Caco-2 (cell line): ENCODE results near the gene CD46. TPM values are rescaled to one million over a fixed set of nuclear protein-coding genes. Genes with fewer than 3 reads are reported as not detected.

Source experiments
- BruUV-seq: library from RNA; stranded (reverse); fragments of 400-500 nt; replicated peaks from 2 replicates; lab custom pipeline; 2021; lab: Mats Ljungman, UMichigan
- CTCF ChIA-PET: fragments of 300-600 bp; sonication (Branson Sonifier 250); formaldehyde crosslinking; loops from one replicate; lab custom pipeline; 2022; ENCODE audit warnings: antibody characterized with exemption; lab: Charles Lee
- POLR2A ChIA-PET: fragments of 300-600 bp; sonication (Branson Sonifier 250); formaldehyde crosslinking; loops from one replicate; lab custom pipeline; 2022; ENCODE audit warnings: antibody characterized with exemption; lab: Charles Lee
- DNase-seq, 2 experiments: peaks; one replicate each; pipeline versions ENCODE4 v3.0.0 to v3.0.0-alpha.2; 2020 to 2022
- H3K27me3 ChIP-seq: replicated peaks from 2 replicates; pipeline ENCODE4 v1.6.0; 2011; ENCODE audit warnings: low read length; ENCODE audit not compliant: control insufficient read depth, insufficient read depth
- H3K36me3 ChIP-seq: 2 replicates; pipeline ENCODE4 v1.5.1; 2011; ENCODE audit warnings: low read length; ENCODE audit not compliant: control insufficient read depth, insufficient read depth
- H3K4me1 ChIP-seq: fragments of 250-450 bp; sonication (Bioruptor Pico); 2 replicates; pipeline ENCODE4 v1.5.1; 2020; ENCODE audit warnings: mild to moderate bottlenecking
- H3K4me3 ChIP-seq: 2 replicates; pipeline ENCODE4 v1.5.1; 2011; ENCODE audit warnings: low read depth, mild to moderate bottlenecking, control low read depth, low read length
- H3K9me3 ChIP-seq: fragments of 250-450 bp; sonication (Bioruptor Pico); 2 replicates; pipeline ENCODE4 v1.5.1; 2020; ENCODE audit warnings: mild to moderate bottlenecking, moderate library complexity
- H3K27ac Mint-ChIP-seq: one replicate; pipeline ENCODE4 v1.8.0; 2022; ENCODE audit warnings: mixed read lengths; ENCODE audit not compliant: unreplicated experiment
- H3K27me3 Mint-ChIP-seq: one replicate; pipeline ENCODE4 v1.8.0; 2022; ENCODE audit warnings: mixed read lengths; ENCODE audit not compliant: insufficient read depth, unreplicated experiment
- H3K36me3 Mint-ChIP-seq: one replicate; pipeline ENCODE4 v1.8.0; 2022; ENCODE audit warnings: mild to moderate bottlenecking, mixed read lengths; ENCODE audit not compliant: insufficient read depth, unreplicated experiment
- H3K4me1 Mint-ChIP-seq: one replicate; pipeline ENCODE4 v1.8.0; 2022; ENCODE audit warnings: low read depth, mixed read lengths; ENCODE audit not compliant: unreplicated experiment
- H3K4me3 Mint-ChIP-seq: one replicate; pipeline ENCODE4 v1.8.0; 2022; ENCODE audit warnings: mild to moderate bottlenecking, moderate library complexity, mixed read lengths; ENCODE audit not compliant: unreplicated experiment
- H3K9me3 Mint-ChIP-seq: one replicate; pipeline ENCODE4 v1.8.0; 2022; ENCODE audit warnings: mixed read lengths; ENCODE audit not compliant: unreplicated experiment
- intact Hi-C: fragments of 100-400 bp; cut with micrococcal nuclease; formaldehyde crosslinking; loops from one replicate; pipeline ENCODE4 v1.10.0; 2022; ENCODE audit not compliant: unreplicated experiment
- total RNA-seq: library from RNA; stranded (reverse); gene quantifications from 2 replicates; pipeline ENCODE4 v1.2.3, GENCODE V29; 2022
- TF ChIP-seq, protein P1 (sequence below), 2 experiments: fragments of 200-600 bp in 1 of 2; IDR thresholded peaks; 1 replicate in 1 of 2; 2 replicates in 1 of 2; pipeline versions ENCODE4 v1.5.1 to v1.8.0; 2011 to 2022; ENCODE audit warnings: antibody characterized with exemption in 1 of 2, control low read depth in 1 of 2, inconsistent platforms in 1 of 2, low read depth in 1 of 2, low read length in 1 of 2, mild to moderate bottlenecking in 1 of 2, moderate library complexity in 1 of 2; ENCODE audit not compliant: insufficient read depth in 1 of 2, severe bottlenecking in 1 of 2, unreplicated experiment in 1 of 2

Gene CD46
- total RNA-seq, 1 experiment from 2014 or later: 166 TPM

DNA sequence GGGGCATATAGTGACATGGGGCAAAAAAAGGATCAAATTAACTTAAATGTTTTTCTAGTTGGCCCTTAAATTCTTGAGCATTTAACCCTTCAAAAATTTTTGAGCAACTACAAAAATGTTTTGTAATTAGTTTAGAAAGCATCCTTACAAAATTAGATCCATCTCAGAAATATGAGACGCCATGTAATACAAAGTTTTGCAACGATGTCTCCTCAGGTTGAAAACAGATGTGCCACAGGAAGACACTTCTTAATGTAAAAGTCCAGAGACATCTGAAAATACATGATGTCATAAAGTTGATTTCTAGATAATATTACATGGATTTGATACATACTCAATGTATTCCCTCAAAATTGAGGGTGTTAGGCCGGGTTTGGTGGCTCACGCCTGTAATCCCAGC, 37.5 kb downstream of the CD46 start:
- Mint-ChIP-seq H3K27me3 (no peaks in the 10 kb centered on the region), H3K9me3 (no peaks in the 10 kb centered on the region), H3K27ac (no peak overlapping the region), H3K4me3 (peak overlapping the region; percentile 27), H3K4me1 (peaks cover 16% of the 10 kb centered on the region), H3K36me3 (peaks cover 55% of the 10 kb centered on the region)
- intact Hi-C loops: no loop called here
- no peak overlapping the region for H3K4me3 ChIP-seq
- H3K9me3 ChIP-seq: no peaks in the 10 kb centered on the region
- no peak for DNase-seq
- no peaks in the 10 kb centered on the region for H3K27me3 ChIP-seq
- TF ChIP-seq, protein P1, sequence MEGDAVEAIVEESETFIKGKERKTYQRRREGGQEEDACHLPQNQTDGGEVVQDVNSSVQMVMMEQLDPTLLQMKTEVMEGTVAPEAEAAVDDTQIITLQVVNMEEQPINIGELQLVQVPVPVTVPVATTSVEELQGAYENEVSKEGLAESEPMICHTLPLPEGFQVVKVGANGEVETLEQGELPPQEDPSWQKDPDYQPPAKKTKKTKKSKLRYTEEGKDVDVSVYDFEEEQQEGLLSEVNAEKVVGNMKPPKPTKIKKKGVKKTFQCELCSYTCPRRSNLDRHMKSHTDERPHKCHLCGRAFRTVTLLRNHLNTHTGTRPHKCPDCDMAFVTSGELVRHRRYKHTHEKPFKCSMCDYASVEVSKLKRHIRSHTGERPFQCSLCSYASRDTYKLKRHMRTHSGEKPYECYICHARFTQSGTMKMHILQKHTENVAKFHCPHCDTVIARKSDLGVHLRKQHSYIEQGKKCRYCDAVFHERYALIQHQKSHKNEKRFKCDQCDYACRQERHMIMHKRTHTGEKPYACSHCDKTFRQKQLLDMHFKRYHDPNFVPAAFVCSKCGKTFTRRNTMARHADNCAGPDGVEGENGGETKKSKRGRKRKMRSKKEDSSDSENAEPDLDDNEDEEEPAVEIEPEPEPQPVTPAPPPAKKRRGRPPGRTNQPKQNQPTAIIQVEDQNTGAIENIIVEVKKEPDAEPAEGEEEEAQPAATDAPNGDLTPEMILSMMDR (IDR thresholded peaks at IDR 0.05; ENCODE audit: insufficient read depth in 1 of 2, low read depth in 1 of 2, low read length in 1 of 2, severe bottlenecking in 1 of 2, unreplicated experiment in 1 of 2): no peak
- ChIA-PET CTCF (interaction anchor here (0.7 kb wide), 1 partner anchor 76 kb away, joined by 5 read pairs; no protein-coding TSS in a partner anchor), POLR2A (interaction anchor here (0.6 kb wide), 1 partner anchor 22 kb away, joined by 7 read pairs; no protein-coding TSS in a partner anchor)
- peaks cover 33% of the 10 kb centered on the region for H3K4me1 ChIP-seq
- BruUV-seq: no TSS peak
- peaks cover 1% of the 10 kb centered on the region; the same call in 1 of the 2 replicates for H3K36me3 ChIP-seq

DNA sequence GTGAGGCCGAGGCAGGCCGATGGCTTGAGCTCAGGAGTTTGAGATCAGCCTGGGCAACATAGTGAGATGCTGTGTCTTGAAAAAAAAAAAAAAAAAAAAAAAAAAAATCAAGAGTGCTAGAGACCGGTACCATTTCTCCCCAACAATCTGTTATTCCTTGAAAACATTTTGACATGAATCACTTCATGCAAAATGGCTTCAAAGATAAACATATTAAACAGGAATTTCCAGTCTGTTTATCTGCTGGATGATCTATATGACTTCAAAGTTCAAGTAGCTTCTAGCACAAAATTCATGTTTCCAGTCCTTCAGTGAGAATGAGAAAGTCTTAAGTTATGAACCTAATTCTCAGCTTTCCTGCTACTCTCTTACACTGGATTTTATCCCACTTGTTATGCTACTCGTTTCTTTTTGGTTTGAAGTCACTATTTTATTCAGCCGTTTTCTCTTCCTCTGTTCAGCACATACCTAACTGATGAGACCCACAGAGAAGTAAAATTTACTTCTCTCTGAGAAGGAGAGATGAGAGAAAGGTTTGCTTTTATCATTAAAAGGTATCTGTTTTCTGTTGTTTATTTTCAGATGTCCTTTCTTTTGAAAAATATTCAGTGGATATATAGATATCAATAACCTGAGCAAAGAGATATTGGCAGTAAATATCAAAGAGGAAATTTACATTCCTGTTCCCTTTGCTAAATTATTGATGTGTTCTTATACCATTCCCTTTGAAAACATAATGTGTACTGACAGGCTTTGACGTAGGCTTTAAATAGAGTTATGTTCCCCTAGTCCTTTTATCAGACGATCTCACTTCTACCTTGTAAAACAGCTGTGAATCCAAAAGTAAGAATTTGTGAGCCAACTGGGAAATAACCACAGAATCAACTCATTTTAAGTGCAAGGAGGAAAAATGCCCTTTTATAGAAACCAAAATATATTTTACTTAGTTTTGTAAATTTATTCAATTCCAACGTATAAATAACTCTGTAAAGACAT, 38.2 kb downstream of the CD46 start:
- Mint-ChIP-seq H3K9me3 (no peaks in the 10 kb centered on the region), H3K27me3 (no peaks in the 10 kb centered on the region), H3K4me1 (peaks cover 21% of the 10 kb centered on the region), H3K27ac (peak overlapping the region; percentile 51), H3K36me3 (peaks cover 49% of the 10 kb centered on the region), H3K4me3 (peak overlapping the region; percentile 27)
- TF ChIP-seq, protein P1 (IDR thresholded peaks at IDR 0.05; ENCODE audit: insufficient read depth in 1 of 2, low read depth in 1 of 2, low read length in 1 of 2, severe bottlenecking in 1 of 2, unreplicated experiment in 1 of 2): no peak
- intact Hi-C loops: no loop called here
- BruUV-seq: no TSS peak
- Histone ChIP-seq H3K4me1 (peaks cover 40% of the 10 kb centered on the region), H3K36me3 (peaks cover 1% of the 10 kb centered on the region; the same call in 1 of the 2 replicates), H3K27me3 (no peaks in the 10 kb centered on the region), H3K4me3 (no peak overlapping the region), H3K9me3 (no peaks in the 10 kb centered on the region)
- ChIA-PET CTCF (interaction anchor here (0.7 kb wide), 1 partner anchor 77 kb away, joined by 5 read pairs; no protein-coding TSS in a partner anchor), POLR2A (interaction anchor here (0.6 kb wide), 1 partner anchor 21 kb away, joined by 7 read pairs; no protein-coding TSS in a partner anchor)
- DNase-seq: peak in 1 of 2 experiments; percentile 25

DNA sequence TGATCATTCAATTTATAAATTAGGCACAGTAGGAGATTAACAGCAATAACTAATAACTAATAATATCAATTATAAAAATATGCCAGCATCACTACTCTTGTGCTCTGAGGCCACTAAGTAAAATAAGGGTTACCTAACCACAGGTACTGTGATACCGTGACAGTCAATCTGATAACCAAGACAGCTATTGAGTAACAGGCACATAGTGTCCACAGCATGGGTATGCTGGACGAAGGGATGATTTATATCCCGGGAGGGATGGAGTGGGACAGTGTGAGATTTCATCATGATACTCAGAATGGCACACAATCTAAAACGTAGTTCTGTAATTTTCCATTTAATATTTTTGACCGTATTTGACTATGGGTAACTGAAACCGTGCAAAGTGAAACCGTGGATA, 39.4 kb downstream of the CD46 start:
- no peaks in the 10 kb centered on the region for H3K27me3 Mint-ChIP-seq

More for the DNA sequence above, 39.4 kb downstream of the CD46 start:
- CTCF ChIA-PET: no interaction called here
- Histone ChIP-seq H3K9me3 (no peaks in the 10 kb centered on the region), H3K4me3 (no peak overlapping the region), H3K36me3 (peaks cover 1% of the 10 kb centered on the region; the same call in 1 of the 2 replicates), H3K27me3 (no peaks in the 10 kb centered on the region), H3K4me1 (peaks cover 40% of the 10 kb centered on the region)
- TF ChIP-seq, protein P1 (IDR thresholded peaks at IDR 0.05; ENCODE audit: insufficient read depth in 1 of 2, low read depth in 1 of 2, low read length in 1 of 2, severe bottlenecking in 1 of 2, unreplicated experiment in 1 of 2): no peak
- Mint-ChIP-seq H3K27ac (no peak overlapping the region), H3K4me3 (no peak overlapping the region), H3K36me3 (peaks cover 52% of the 10 kb centered on the region), H3K4me1 (peaks cover 30% of the 10 kb centered on the region), H3K9me3 (no peaks in the 10 kb centered on the region)
- intact Hi-C loops: no loop called here
- DNase-seq: no peak
- POLR2A ChIA-PET: no interaction called here
- BruUV-seq: no TSS peak
